GM12875 (cell line): ENCODE measurements around the gene PGAP3.

ENCODE experiments used
- H3K4me3 ChIP-seq: one replicate; pipeline ENCODE4 v1.5.1; 2011; ENCODE audit warnings: low read depth, low read length, control low read depth
- TF ChIP-seq, protein P1 (sequence below): IDR thresholded peaks from 2 replicates; pipeline ENCODE4 v1.5.1; 2011; ENCODE audit warnings: low read depth, mild to moderate bottlenecking, control low read depth, inconsistent platforms, low read length, moderate library complexity, borderline replicate concordance; ENCODE audit not compliant: insufficient read depth

Gene PGAP3

DNA sequence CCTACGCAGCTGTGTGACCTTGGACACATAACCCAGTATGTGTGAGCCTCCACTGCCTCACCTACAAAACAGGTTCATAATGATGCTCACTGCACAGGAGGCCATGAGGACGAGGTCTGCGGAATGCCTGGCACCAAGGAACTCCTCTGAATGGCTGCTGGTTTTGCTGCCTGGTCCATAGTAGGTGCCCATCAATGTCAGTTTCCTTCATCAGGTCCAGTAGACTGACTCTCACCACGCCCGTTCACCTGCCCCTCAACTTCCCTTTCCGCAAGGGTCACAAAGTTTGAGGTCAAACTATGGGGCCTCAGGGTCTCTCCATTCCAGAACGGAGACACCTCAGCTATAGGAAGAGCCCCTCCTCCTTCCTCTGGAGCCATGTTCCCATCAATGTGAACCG is 10.8 kb downstream of the PGAP3 start:
- TF ChIP-seq, protein P1, sequence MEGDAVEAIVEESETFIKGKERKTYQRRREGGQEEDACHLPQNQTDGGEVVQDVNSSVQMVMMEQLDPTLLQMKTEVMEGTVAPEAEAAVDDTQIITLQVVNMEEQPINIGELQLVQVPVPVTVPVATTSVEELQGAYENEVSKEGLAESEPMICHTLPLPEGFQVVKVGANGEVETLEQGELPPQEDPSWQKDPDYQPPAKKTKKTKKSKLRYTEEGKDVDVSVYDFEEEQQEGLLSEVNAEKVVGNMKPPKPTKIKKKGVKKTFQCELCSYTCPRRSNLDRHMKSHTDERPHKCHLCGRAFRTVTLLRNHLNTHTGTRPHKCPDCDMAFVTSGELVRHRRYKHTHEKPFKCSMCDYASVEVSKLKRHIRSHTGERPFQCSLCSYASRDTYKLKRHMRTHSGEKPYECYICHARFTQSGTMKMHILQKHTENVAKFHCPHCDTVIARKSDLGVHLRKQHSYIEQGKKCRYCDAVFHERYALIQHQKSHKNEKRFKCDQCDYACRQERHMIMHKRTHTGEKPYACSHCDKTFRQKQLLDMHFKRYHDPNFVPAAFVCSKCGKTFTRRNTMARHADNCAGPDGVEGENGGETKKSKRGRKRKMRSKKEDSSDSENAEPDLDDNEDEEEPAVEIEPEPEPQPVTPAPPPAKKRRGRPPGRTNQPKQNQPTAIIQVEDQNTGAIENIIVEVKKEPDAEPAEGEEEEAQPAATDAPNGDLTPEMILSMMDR, result no peak
- no peak overlapping the region for H3K4me3 ChIP-seq

DNA sequence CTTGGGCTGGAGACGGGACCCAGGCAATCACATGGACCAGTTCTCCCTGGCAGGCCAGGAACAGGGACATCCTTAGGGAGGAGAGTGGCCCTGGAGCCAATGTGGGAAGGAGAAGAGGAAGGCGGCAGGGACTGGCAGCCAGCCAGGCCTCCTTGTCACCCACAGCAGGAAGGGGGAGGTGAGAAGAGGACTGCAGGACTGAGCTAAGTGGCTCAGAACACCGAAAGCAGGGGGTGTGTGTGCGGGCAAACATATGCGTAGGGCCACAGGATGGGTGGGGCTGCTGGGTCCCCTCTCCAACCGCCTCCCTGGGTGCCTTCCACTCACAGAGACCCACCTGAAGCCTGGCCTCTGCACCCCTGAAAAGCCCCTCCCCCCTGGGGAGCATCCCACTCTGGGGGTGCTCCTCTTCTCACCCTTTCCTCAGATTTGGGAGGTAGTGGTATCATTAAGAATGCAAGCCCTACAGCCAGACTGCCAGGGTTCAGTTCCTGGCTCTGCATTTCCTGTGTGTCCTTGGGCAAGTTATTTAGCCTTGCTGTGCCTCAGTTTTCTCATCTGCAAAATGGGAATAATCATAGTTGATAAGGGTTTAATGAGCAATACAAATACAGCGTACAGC is 11.5 kb downstream of the PGAP3 start:
- TF ChIP-seq, protein P1, result no peak
- no peak overlapping the region for H3K4me3 ChIP-seq

DNA sequence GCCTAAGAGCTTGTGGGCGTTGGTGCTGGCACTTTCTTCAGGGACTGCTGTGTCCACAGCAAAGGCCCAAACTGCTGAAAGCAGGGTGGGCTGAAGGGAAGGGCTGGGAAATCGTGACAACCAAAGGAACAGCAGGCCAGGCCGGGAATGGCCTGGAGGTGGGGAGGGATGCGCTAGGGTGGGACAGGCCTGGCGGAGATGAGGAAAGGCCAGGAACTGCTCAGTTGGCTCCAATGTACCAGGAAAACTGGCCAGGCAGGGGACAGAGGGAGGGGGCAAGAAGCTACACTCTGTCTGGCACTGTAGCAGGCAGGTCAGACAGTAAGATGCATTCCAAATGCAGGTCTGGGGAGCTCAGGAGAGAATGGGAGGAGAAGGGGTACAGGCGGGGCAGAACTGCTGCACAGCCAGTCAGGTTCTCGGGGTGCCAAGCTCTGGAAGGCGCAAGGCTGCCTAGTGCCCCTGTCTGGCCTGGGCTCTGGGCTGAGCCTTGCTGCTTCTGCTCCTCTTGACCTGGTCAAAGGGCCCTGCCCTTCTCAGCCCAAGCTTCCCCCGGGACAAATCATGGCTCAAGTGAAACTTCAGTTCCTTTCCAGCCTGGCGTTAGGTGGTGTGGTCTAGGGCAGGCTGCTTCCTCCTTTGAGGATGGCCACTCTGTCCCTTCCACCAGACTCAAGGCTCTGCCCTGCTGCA is 12.3 kb downstream of the PGAP3 start:
- H3K4me3 ChIP-seq, result no peak overlapping the region
- TF ChIP-seq, protein P1, result no peak

DNA sequence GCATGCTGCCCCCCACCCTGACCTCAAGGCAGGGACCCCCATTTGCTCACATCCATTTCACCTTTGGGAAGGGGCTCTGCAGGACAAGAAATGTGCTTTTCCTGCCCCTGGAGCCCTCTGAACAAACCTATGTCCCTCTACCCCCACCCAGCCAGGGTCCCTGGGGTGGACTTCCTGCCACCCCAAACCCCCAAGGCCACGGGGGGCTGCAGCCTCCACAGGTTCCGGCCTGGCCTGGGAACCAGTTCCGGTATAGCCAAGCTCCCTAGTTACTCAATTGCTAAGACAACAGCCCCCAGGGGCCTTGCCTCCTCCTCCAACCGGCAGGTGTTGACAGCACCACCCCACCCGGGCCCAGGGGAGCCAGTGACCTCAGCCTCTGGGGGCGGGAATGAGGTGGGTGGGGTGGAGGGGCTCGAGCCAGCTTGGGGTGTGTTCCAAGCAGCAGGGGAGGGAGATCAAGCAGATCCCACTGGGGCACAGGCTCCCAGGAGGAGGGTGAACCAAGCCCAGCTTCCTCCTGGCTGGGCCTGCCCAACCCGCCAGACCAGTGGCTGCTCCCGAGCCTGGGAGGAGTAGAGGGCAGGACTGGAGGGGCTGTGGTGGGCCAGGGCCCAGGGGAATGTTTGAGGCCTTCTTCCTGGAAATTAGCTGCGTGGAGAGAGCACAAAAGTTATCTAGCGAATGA is 13.0 kb downstream of the PGAP3 start:
- TF ChIP-seq, protein P1, result no peak

DNA sequence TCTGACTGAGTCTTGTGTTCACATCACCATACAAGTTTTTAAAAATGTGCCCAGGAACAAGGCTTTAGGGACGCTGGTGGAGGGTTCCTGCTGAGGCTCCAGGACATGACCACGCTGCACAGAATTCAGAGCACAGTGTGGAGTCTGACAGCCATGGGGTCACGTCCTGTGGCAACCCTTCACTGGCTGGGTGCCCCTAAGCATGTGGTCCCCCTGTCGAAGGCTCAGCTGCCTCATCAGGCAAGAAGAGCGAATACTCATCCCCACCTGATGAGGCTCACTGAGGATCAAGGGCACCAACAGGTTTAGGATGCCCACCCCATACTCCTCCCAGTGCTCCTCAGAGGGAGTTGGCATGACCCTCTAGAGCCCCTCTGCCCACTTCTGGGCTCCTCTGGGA is 13.7 kb downstream of the PGAP3 start:
- TF ChIP-seq, protein P1, result no peak
- no peak overlapping the region for H3K4me3 ChIP-seq

More for the DNA sequence above, 13.0 kb downstream of the PGAP3 start:
- no peak overlapping the region for H3K4me3 ChIP-seq

DNA sequence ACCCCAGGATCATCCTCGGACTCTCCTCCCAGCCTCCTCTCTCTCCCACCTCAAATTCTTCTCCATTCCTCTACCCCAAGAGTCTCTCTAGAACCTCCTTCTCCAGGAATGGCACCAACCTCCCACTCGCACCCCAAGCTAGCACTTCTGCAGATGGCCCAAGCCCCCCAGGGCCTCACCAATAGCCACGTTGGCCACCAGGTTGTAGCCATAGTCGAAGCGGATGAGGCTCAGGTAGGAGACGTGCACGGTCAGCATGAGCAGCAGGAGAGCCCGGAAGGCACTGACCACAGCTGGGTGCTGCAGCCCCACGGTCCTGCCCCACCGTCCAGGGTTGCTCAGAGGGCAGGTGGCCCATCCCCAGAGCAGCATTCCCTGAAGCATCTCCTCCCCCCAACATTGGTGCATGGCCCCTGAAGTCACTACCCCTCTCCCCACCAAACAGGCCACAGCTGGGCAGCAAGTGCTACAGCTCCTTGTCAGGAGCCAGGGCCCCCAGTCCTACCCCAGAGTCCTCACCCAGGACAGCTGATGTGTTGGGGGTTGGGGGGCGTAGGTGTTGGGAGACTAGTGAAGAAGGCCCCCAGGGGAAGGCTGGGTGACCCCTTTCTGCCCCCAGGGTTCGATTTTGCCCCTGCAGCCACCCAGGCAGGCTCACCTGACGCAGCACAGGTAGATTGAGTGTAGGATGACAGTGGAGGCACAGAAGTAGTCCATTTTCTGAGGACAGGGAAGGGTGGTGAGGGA is 14.3 kb downstream of the PGAP3 start:
- TF ChIP-seq, protein P1, result no peak
- H3K4me3 ChIP-seq, result no peak overlapping the region
